PC-3 (cell line): ENCODE data around the gene STOX2. TPM values are rescaled to one million over a fixed set of nuclear protein-coding genes. Genes with fewer than 3 reads are reported as not detected.

ENCODE experiments used
- ATAC-seq: fragments of 200-7000 bp; cut with Tn5 transposase; 2 replicates; pipeline ENCODE4 v1.9.1; 2020; ENCODE audit warnings: mild to moderate bottlenecking, moderate library complexity
- BruUV-seq: library from RNA; stranded (reverse); fragments of 400-500 nt; replicated peaks from 2 replicates; lab custom pipeline; 2021; lab: Mats Ljungman, UMichigan
- CTCF ChIA-PET: fragments of 300-600 bp; sonication (Branson Sonifier 250); formaldehyde crosslinking; loops from one replicate; lab custom pipeline; 2022; ENCODE audit warnings: antibody characterized with exemption; lab: Charles Lee
- POLR2A ChIA-PET: fragments of 300-600 bp; sonication (Branson Sonifier 250); formaldehyde crosslinking; loops from one replicate; lab custom pipeline; 2022; ENCODE audit warnings: antibody characterized with exemption; ENCODE audit not compliant: unreplicated experiment; lab: Charles Lee
- DNase-seq: peaks from one replicate; pipeline ENCODE4 v3.0.0-alpha.2; 2015
- H2AFZ ChIP-seq: fragments of 300-600 bp; sonication (generic); 2 replicates; pipeline ENCODE4 v1.6.0; 2016; ENCODE audit warnings: antibody characterized with exemption, low read length
- H3F3A ChIP-seq: fragments of 300-600 bp; sonication (generic); one replicate; pipeline ENCODE4 v1.6.0; 2017; ENCODE audit warnings: antibody characterized with exemption, low read length, control low read depth, mild to moderate bottlenecking; ENCODE audit not compliant: unreplicated experiment
- H3K27ac ChIP-seq: fragments of 300-600 bp; sonication (generic); 2 replicates; pipeline ENCODE4 v1.5.1; 2016; ENCODE audit warnings: mild to moderate bottlenecking, low read length
- H3K27me3 ChIP-seq: fragments of 300-600 bp; sonication (generic); 2 replicates; pipeline ENCODE4 v1.6.1; 2016; ENCODE audit warnings: low read length, mixed read lengths
- H3K36me3 ChIP-seq: fragments of 300-600 bp; sonication (generic); 2 replicates; pipeline ENCODE4 v1.6.1; 2016; ENCODE audit warnings: low read depth, mixed run types, low read length, mixed read lengths
- H3K4me1 ChIP-seq: fragments of 300-600 bp; sonication (generic); 2 replicates; pipeline ENCODE4 v1.5.1; 2016; ENCODE audit warnings: low read length; ENCODE audit not compliant: insufficient read depth
- H3K4me2 ChIP-seq: fragments of 300-600 bp; sonication (generic); 2 replicates; pipeline ENCODE4 v1.6.0; 2016; ENCODE audit warnings: low read length
- H3K4me3 ChIP-seq: fragments of 300-600 bp; sonication (generic); 2 replicates; pipeline ENCODE4 v1.5.1; 2016; ENCODE audit warnings: mild to moderate bottlenecking, low read length, mixed read lengths
- H3K79me2 ChIP-seq: fragments of 300-600 bp; sonication (generic); 2 replicates; pipeline ENCODE4 v1.6.1; 2017; ENCODE audit warnings: low read length, mixed read lengths
- H3K9ac ChIP-seq: fragments of 300-600 bp; sonication (generic); 2 replicates; pipeline ENCODE4 v1.6.0; 2016; ENCODE audit warnings: mild to moderate bottlenecking, low read length
- H3K9me2 ChIP-seq: fragments of 300-600 bp; sonication (generic); replicated peaks from 2 replicates; pipeline ENCODE4 v1.6.1; 2016; ENCODE audit warnings: mixed run types, low read length, mixed read lengths
- H3K9me3 ChIP-seq: fragments of 300-600 bp; sonication (generic); 2 replicates; pipeline ENCODE4 v1.6.1; 2016; ENCODE audit warnings: low read length, mixed read lengths
- H4K20me1 ChIP-seq: fragments of 300-600 bp; sonication (generic); 2 replicates; pipeline ENCODE4 v1.6.1; 2016; ENCODE audit warnings: low read length, mixed read lengths
- CTCF ChIP-seq: fragments of 300-600 bp; sonication (generic); conservative IDR thresholded peaks from 2 replicates; pipeline ENCODE4 v1.5.1; 2017; ENCODE audit warnings: antibody characterized with exemption, low read depth, mild to moderate bottlenecking, low read length
- EZH2 ChIP-seq: fragments of 300-600 bp; sonication (generic); IDR thresholded peaks from one replicate; pipeline ENCODE4 v1.6.1; 2017; ENCODE audit warnings: antibody characterized with exemption, mild to moderate bottlenecking, low read length; ENCODE audit not compliant: unreplicated experiment
- EZH2phosphoT487 ChIP-seq: fragments of 300-600 bp; sonication (generic); IDR thresholded peaks from 2 replicates; pipeline ENCODE4 v1.6.1; 2018; ENCODE audit warnings: mild to moderate bottlenecking, antibody characterized with exemption, low read length, borderline replicate concordance
- intact Hi-C: fragments of 100-400 bp; cut with micrococcal nuclease; formaldehyde crosslinking; loops from 2 replicates; pipeline ENCODE4 v1.9.0; 2023
- total RNA-seq: library from RNA; depleted of rRNA; stranded (reverse); fragments of >200 nt; gene quantifications from 2 replicates; pipeline ENCODE4 v1.2.3, GENCODE V29; 2014

Gene STOX2
- total RNA-seq, 1 experiment from 2014 or later = 3.6 TPM

DNA sequence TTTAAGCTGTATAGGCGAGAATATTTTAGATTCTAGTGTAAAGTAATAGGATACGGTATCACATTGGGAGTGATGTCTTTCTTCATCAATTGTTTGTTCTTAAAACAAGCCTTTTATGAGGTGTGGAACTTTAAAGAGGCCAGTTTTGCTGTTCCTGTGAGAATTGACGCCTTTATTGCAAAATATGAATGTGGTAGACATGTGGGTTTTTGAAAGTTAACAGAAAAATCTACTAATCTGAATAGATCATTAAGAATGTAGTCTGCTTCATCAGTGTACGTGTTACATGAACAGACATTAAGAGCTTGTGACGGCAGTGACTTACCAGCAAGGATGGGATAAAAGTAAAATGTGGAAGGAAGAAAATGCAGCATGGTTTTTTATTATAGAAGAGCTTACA lies 63.8 kb downstream of the STOX2 start:
- no peak overlapping the region for H3K4me2 ChIP-seq
- H3K4me3 ChIP-seq = no peak overlapping the region
- intact Hi-C loops = no loop called here
- no peak overlapping the region for H2AFZ ChIP-seq
- ChIA-PET CTCF (no interaction called here), POLR2A (no interaction called here)
- H3K9ac ChIP-seq = no peak overlapping the region
- BruUV-seq = no TSS peak
- no peaks in the 10 kb centered on the region for H4K20me1 ChIP-seq
- no peak for DNase-seq
- no peaks in the 10 kb centered on the region for H3F3A ChIP-seq
- peaks cover 35% of the 10 kb centered on the region for H3K27me3 ChIP-seq
- H3K9me2 ChIP-seq = no peaks in the 10 kb centered on the region
- H3K9me3 ChIP-seq = no peaks in the 10 kb centered on the region
- H3K4me1 ChIP-seq = no peaks in the 10 kb centered on the region
- no peaks in the 10 kb centered on the region for H3K79me2 ChIP-seq
- H3K36me3 ChIP-seq = no peaks in the 10 kb centered on the region
- TF ChIP-seq CTCF = no peak
- no peak for TF ChIP-seq EZH2phosphoT487
- no peak for TF ChIP-seq EZH2
- H3K27ac ChIP-seq = no peak overlapping the region
- ATAC-seq = no peak

- Histone ChIP-seq H3K27ac (no peak overlapping the region), H3K36me3 (no peaks in the 10 kb centered on the region), H2AFZ (no peak overlapping the region), H3K9ac (no peak overlapping the region), H3K4me2 (no peak overlapping the region), H3K9me2 (no peaks in the 10 kb centered on the region), H3K4me3 (no peak overlapping the region), H3K27me3 (peaks cover 33% of the 10 kb centered on the region), H3K79me2 (no peaks in the 10 kb centered on the region), H3K4me1 (no peaks in the 10 kb centered on the region), H3F3A (no peaks in the 10 kb centered on the region), H3K9me3 (no peaks in the 10 kb centered on the region), H4K20me1 (no peaks in the 10 kb centered on the region)
- intact Hi-C loops = no loop called here
- ChIA-PET POLR2A (no interaction called here), CTCF (no interaction called here)
- TF ChIP-seq EZH2 (no peak), CTCF (no peak), EZH2phosphoT487 (no peak)
- DNase-seq (no peak), ATAC-seq (no peak)
- no TSS peak for BruUV-seq
Measured at GRCh38 chr4:183969596-183969995, 64.5 kb downstream of the STOX2 start.

GRCh38 chr4:183971929-183972490 lies 66.9 kb downstream of the STOX2 start:
- Histone ChIP-seq H3F3A (no peaks in the 10 kb centered on the region), H3K27ac (no peak overlapping the region), H3K27me3 (peaks cover 13% of the 10 kb centered on the region), H3K4me2 (no peak overlapping the region), H3K4me1 (no peaks in the 10 kb centered on the region), H3K36me3 (no peaks in the 10 kb centered on the region), H4K20me1 (no peaks in the 10 kb centered on the region), H3K79me2 (no peaks in the 10 kb centered on the region), H3K9me3 (no peaks in the 10 kb centered on the region), H3K9me2 (no peaks in the 10 kb centered on the region), H3K9ac (no peak overlapping the region), H3K4me3 (no peak overlapping the region), H2AFZ (no peak overlapping the region)
- intact Hi-C loops = no loop called here
- TF ChIP-seq CTCF = no peak
- TF ChIP-seq EZH2 = no peak
- no peak for TF ChIP-seq EZH2phosphoT487
- no peak for ATAC-seq
- CTCF ChIA-PET = no interaction called here
- peak; percentile 6 for DNase-seq
- POLR2A ChIA-PET = no interaction called here
- BruUV-seq = no TSS peak
